ENCODE measurements around the gene ADORA1. TPM values are rescaled to one million over a fixed set of nuclear protein-coding genes. Genes with fewer than 3 reads are reported as not detected.

Gene ADORA1
- total and polyA plus RNA-seq, 10 of the 15 experiments (the other 5 are each of a cell fraction or from before 2014, with no cell fraction given) = not detected

- no peak for TF ChIP-seq YBX1 (IDR thresholded peaks at IDR 0.05)
- TF ChIP-seq ZNF687 (IDR thresholded peaks at IDR 0.05) = no peak
- TF ChIP-seq ATF7 (IDR thresholded peaks at IDR 0.05; ENCODE audit: low read depth) = no peak
- no peak for TF ChIP-seq GABPA (IDR thresholded peaks at IDR 0.05; ENCODE audit: low read depth)
- TF ChIP-seq CREB1 (IDR thresholded peaks at IDR 0.05; ENCODE audit: low read depth) = no peak
These were observed 59.1 kb downstream of the ADORA1 start, which contains the start of gene CHI3L1 (continued) for GRCh38 chr1:203186446-203187303.

GRCh38 chr1:203187304-203187685 is 59.8 kb downstream of the ADORA1 start:
- intact Hi-C loops (cut with micrococcal nuclease; ENCODE audit: unreplicated experiment) = no loop called here
- BruUV-seq (replicated peaks) = no TSS peak
- H4K20me1 ChIP-seq (ENCODE audit: control insufficient read depth, insufficient read depth) = no peaks in the 10 kb centered on the region
- WGBS (ENCODE audit: insufficient coverage, insufficient replicate concordance, low lambda C conversion rate, missing lambda C conversion rate) = 24% methylated on average over 7 of the region's 7 CpGs
- ChIA-PET RAD21 (ENCODE audit: unreplicated experiment) (no interaction called here), POLR2A (no interaction called here), SMC1A (ENCODE audit: uncharacterized antibody, unreplicated experiment) (interaction anchor here (0.9 to 1.6 kb wide), 2 partner anchors 21 to 28 kb away, joined by 3 to 4 read pairs; no protein-coding TSS in a partner anchor), CTCF (interaction anchor here (1.6 kb wide), 1 partner anchor 15 kb away, joined by 7 read pairs; no protein-coding TSS in a partner anchor)
- in situ Hi-C loops (cut with MboI) = no loop called here
- ATAC-seq (no peak), DNase-seq (ENCODE audit: low read depth, low spot score) (no peak), FAIRE-seq (no peak)
- no peaks in the 10 kb centered on the region for H3K4me1 ChIP-seq (ENCODE audit: control insufficient read depth, insufficient read depth, low read length)
- H3K79me2 ChIP-seq (ENCODE audit: control insufficient read depth, insufficient read depth, low read length) = no peaks in the 10 kb centered on the region
- no peaks in the 10 kb centered on the region for H3K9me3 ChIP-seq (replicated peaks; ENCODE audit: control insufficient read depth, insufficient read depth, low read length)
- no peak overlapping the region for H3K27ac ChIP-seq (ENCODE audit: control insufficient read depth, insufficient read depth)
- no peaks in the 10 kb centered on the region; a peak in 1 of 4 replicates for H3K27me3 ChIP-seq (replicated peaks in 1 of 2; ENCODE audit: control insufficient read depth in 2 of 2, insufficient read depth in 2 of 2, low read length in 1 of 2)
- no peak overlapping the region for H3K9ac ChIP-seq (ENCODE audit: control insufficient read depth, insufficient read depth, low read length)
- H2AFZ ChIP-seq (ENCODE audit: control insufficient read depth, low read depth, low read length) = no peak overlapping the region
- H3K4me2 ChIP-seq (ENCODE audit: control insufficient read depth, insufficient read depth) = no peak overlapping the region
- H3K4me3 ChIP-seq = no peak overlapping the region
- no peaks in the 10 kb centered on the region for H3K36me3 ChIP-seq (ENCODE audit: control insufficient read depth in 2 of 2, insufficient read depth in 2 of 2, low read length in 1 of 2)
- no peak for TF ChIP-seq IKZF2 (IDR thresholded peaks at IDR 0.05)
- no peak for TF ChIP-seq RELB (IDR thresholded peaks at IDR 0.05; ENCODE audit: low read depth)
- TF ChIP-seq ZSCAN29 (IDR thresholded peaks at IDR 0.05) = no peak
- no peak for TF ChIP-seq POLR2A (IDR thresholded peaks at IDR 0.05; ENCODE audit: low read depth, low read length)
- TF ChIP-seq CHD1 (IDR thresholded peaks at IDR 0.05; ENCODE audit: low read depth, low read length) = no peak
- TF ChIP-seq BCL11A (IDR thresholded peaks at IDR 0.05; ENCODE audit: low read depth, low read length) = no peak
- TF ChIP-seq CEBPZ (IDR thresholded peaks at IDR 0.05; ENCODE audit: low read depth, low read length) = no peak

Measured in GM12878 (cell line).